Esophagus squamous epithelium (tissue), 5 donors: ENCODE measurements around the gene UGT1A8. TPM values are rescaled to one million over a fixed set of nuclear protein-coding genes. Genes with fewer than 3 reads are reported as not detected.

Source experiments
- DNase-seq: peaks from one replicate; lab custom pipeline; 2025; lab: John Stamatoyannopoulos, UW
- H3K27ac ChIP-seq, 4 donors: fragments of 200-600 bp; sonication (generic); one replicate each; pipeline ENCODE4 v1.5.1; 2016 to 2019; ENCODE audit warnings: mild to moderate bottlenecking in 1 of 4
- H3K27me3 ChIP-seq, 4 donors: fragments of 200-600 bp; sonication (generic); 1 replicate in 3 of 4; 2 replicates in 1 of 4; pipeline versions ENCODE4 v1.5.1 to v1.6.0; 2017 to 2021; ENCODE audit warnings: antibody characterized with exemption in 1 of 4
- H3K36me3 ChIP-seq, 3 donors: fragments of 200-600 bp; sonication (generic); one replicate each; pipeline ENCODE4 v1.5.1; 2016 to 2019
- H3K4me1 ChIP-seq, 3 donors: fragments of 200-600 bp; sonication (generic); one replicate each; pipeline ENCODE4 v1.5.1; 2017 to 2019
- H3K4me3 ChIP-seq, 4 donors: fragments of 200-600 bp; sonication (generic); 1 replicate in 3 of 4; 2 replicates in 1 of 4; pipeline ENCODE4 v1.5.1; 2016 to 2019; ENCODE audit warnings: mild to moderate bottlenecking in 2 of 4, moderate library complexity in 1 of 4
- H3K9me3 ChIP-seq, 3 donors: fragments of 200-600 bp; sonication (generic); one replicate each; pipeline ENCODE4 v1.5.1; 2016 to 2019
- POLR2A ChIP-seq, 4 donors: fragments of 450-650 bp; IDR thresholded peaks; one replicate each; pipeline ENCODE4 v1.6.1; 2017; ENCODE audit warnings: antibody characterized with exemption in 4 of 4, mild to moderate bottlenecking in 4 of 4, moderate library complexity in 3 of 4
- WGBS, 2 donors: methylation state at CpG; one replicate each; pipeline ENCODE4 v1.1.5; 2018; 5-methylcytosine and 5-hydroxymethylcytosine counted together
- intact Hi-C: fragments of 100-400 bp; cut with DNase I; formaldehyde crosslinking; loops from one replicate; pipeline ENCODE4 v1.15.0; 2022
- total RNA-seq, 4 donors: library from RNA; depleted of rRNA; stranded (reverse); fragments of >200 nt; gene quantifications; one replicate each; pipeline ENCODE4 v1.1.0, GENCODE V29; 2016
- TF ChIP-seq, protein P1 (sequence below), 6 experiments: fragments of 450-650 bp in 4 of 6; fragments of 200-600 bp in 2 of 6; sonication (generic) in 2 of 6; IDR thresholded peaks; one replicate each; pipeline ENCODE4 v1.5.1; 2016 to 2019; ENCODE audit warnings: antibody characterized with exemption in 6 of 6, mild to moderate bottlenecking in 4 of 6, moderate library complexity in 4 of 6
- donor health status: DM: yes; HTN: yes; CAD: no.

The UGT1A8 gene
- total RNA-seq, 4 donors from 2014 or later: 0.13 to 1.7 (median 0.84) TPM

DNA sequence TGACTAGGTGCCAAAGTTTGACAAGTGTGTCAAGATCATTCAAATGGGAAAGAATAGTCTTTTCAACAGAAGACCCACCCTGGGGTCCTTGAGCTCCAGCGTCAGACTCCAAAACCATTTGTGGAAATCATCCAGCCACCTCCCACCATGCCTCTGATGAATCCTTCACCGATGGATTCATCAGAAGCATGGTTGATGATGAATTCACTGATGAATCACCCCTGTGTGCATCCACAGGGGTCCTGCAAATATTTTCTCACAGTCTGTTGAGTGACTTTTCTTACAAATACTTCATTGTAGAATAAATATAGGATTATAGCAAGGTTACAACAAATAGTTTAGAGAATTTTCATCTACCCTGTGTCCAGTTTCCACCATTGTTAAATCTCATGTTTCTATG is 58.6 kb downstream of the UGT1A8 start:
- DNase-seq: no peak
- Histone ChIP-seq H3K36me3 (no peaks in the 10 kb centered on the region), H3K27ac (no peak overlapping the region), H3K4me1 (peaks cover 2 to 20% (median 10%) of the 10 kb centered on the region in 3 donors), H3K27me3 (no peaks in the 10 kb centered on the region), H3K4me3 (no peak overlapping the region), H3K9me3 (no peaks in the 10 kb centered on the region)
- intact Hi-C loops: no loop called here
- 76 to 85% methylated on average over 2 of the region's 2 CpGs for WGBS, 2 donors
- no peak for TF ChIP-seq POLR2A (IDR thresholded peaks at IDR 0.05)
- TF ChIP-seq, protein P1, sequence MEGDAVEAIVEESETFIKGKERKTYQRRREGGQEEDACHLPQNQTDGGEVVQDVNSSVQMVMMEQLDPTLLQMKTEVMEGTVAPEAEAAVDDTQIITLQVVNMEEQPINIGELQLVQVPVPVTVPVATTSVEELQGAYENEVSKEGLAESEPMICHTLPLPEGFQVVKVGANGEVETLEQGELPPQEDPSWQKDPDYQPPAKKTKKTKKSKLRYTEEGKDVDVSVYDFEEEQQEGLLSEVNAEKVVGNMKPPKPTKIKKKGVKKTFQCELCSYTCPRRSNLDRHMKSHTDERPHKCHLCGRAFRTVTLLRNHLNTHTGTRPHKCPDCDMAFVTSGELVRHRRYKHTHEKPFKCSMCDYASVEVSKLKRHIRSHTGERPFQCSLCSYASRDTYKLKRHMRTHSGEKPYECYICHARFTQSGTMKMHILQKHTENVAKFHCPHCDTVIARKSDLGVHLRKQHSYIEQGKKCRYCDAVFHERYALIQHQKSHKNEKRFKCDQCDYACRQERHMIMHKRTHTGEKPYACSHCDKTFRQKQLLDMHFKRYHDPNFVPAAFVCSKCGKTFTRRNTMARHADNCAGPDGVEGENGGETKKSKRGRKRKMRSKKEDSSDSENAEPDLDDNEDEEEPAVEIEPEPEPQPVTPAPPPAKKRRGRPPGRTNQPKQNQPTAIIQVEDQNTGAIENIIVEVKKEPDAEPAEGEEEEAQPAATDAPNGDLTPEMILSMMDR (IDR thresholded peaks at IDR 0.05): no peak

DNA sequence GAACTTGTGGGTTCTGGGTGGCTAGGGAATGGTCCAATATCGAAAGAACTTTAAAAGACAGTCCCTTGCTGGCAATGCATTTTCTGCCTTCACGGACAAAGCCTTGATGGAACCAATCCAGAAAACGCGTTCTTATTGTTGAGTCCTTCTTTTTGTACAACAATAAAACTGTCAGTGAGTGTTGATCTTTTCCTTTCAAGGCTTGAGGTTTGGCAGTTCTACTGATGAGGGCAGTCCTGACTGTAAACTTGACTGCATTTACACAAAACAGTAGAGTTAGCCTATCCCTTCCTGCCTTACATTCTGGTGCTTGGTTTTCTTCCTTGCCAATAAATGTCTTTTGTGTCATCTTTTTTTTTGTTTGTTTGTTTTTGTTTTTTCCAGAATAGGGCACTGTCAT is 61.8 kb downstream of the UGT1A8 start:
- Histone ChIP-seq H3K4me1 (peaks cover 5 to 29% (median 10%) of the 10 kb centered on the region in 3 donors), H3K27ac (peak overlapping the region in 2 of 4 donors; percentile 16 to 21), H3K27me3 (no peaks in the 10 kb centered on the region), H3K4me3 (no peak overlapping the region), H3K9me3 (no peaks in the 10 kb centered on the region), H3K36me3 (no peaks in the 10 kb centered on the region)
- no peak for TF ChIP-seq POLR2A (IDR thresholded peaks at IDR 0.05)
- TF ChIP-seq, protein P1 (IDR thresholded peaks at IDR 0.05): no peak
- intact Hi-C loops: no loop called here
- 56 to 60% methylated on average over 4 of the region's 4 CpGs for WGBS, 2 donors
- no peak for DNase-seq

DNA sequence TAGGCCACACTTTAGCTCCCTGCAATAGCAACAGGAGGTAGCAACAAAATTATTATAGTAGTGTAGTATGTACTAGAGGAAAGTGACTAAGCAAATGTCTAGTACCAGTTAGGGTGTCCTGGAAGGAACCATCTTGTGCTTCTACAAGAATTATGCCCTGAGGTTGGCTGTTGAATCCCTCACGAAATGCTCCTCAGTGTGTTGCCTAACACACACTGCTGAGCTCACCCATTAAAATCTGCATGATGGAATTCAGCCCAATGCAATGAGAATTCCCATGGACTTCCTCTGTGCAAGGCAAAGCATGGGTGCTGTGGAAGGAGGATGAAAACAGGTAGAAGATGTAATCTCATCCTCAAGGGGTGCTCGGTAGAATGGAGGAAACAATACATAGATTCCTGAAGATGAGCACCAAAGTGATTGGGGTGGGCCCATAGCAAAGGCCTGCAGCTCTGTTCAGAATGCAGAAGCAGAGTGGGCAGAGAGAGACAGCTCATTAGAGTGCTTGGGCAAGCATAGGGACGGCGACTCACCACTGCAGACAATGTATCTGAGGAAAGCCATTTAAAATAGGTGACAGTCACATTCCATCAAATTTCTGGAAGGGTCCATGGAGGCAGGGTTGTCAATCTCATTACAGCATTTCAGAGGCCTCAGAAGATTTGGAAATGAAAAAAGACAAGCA is 63.1 kb downstream of the UGT1A8 start:
- WGBS, 2 donors: 66 to 68% methylated on average over 4 of the region's 4 CpGs
- intact Hi-C loops: no loop called here

DNA sequence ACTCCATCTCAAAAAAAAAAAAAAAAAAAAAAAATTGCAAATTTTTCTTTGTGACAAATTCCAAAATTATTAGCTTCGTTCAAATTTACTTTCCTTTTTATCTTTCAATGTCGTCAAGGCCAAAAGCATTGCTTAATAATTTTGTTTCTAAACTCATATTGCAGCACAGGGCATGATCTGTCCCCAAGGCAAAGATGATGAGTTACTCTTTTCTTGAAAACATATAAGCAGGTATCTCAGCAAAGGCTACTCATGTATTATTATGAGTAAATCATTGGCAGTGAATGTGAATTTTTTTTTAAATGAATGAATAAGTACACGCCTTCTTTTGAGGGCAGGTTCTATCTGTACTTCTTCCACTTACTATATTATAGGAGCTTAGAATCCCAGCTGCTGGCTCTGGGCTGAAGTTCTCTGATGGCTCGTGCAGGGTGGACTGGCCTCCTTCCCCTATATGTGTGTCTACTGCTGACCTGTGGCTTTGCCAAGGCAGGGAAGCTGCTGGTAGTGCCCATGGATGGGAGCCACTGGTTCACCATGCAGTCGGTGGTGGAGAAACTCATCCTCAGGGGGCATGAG is 64.2 kb downstream of the UGT1A8 start, which contains the start of gene UGT1A7:
Gene UGT1A7, plus strand, starts transcription at position 381 of the 579 bp plus-strand sequence. Its CDS starts 37 bp downstream, at position 418.
- H3K27me3 ChIP-seq: no peaks in the 10 kb centered on the region
- no peaks in the 10 kb centered on the region for H3K9me3 ChIP-seq
- H3K4me3 ChIP-seq: peak within 1 kb of the TSS; percentile 25 to 51 (median 41)
- WGBS, 2 donors: 40 to 47% methylated on average over 4 to 5 of the region's 5 CpGs
- intact Hi-C loops: no loop called here
- no peak for DNase-seq
- H3K4me1 ChIP-seq: peaks cover 5 to 38% (median 10%) of the 10 kb centered on the region in 3 donors
- H3K27ac ChIP-seq: peak within 1 kb of the TSS; percentile 18 to 78 (median 62)
- TF ChIP-seq, protein P1 (IDR thresholded peaks at IDR 0.05): no peak
- peak in 2 of 4 donors; percentile 34 to 68 for TF ChIP-seq POLR2A (IDR thresholded peaks at IDR 0.05)
- H3K36me3 ChIP-seq: no peaks in the 10 kb centered on the region

More for the DNA sequence above, 63.1 kb downstream of the UGT1A8 start:
- H3K27me3 ChIP-seq: no peaks in the 10 kb centered on the region
- no peak for DNase-seq
- H3K27ac ChIP-seq: peak overlapping the region in 2 of 4 donors; percentile 42 to 51
- TF ChIP-seq, protein P1 (IDR thresholded peaks at IDR 0.05): no peak
- no peak for TF ChIP-seq POLR2A (IDR thresholded peaks at IDR 0.05)
- no peak overlapping the region for H3K4me3 ChIP-seq
- H3K36me3 ChIP-seq: no peaks in the 10 kb centered on the region
- no peaks in the 10 kb centered on the region for H3K9me3 ChIP-seq
- H3K4me1 ChIP-seq: peaks cover 5 to 34% (median 10%) of the 10 kb centered on the region in 3 donors

DNA sequence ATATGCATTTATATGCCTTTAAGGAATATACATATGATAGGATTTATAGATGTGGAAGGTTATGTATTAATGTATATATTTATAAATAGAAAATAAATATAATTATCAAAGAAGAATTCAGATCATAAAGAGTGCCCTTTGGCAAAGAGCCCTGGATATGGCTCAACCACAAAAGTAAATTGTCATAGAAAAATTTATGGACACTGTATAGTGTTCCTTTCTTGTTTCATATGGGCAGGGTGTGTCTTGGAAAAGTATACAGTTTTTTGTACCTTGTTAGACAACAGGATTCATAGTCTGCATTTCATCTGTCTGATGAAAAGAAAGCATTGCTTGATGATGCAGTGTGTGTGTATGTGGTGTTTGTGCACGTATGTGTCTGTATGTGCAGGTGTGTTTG is 67.2 kb downstream of the UGT1A8 start:
- H3K9me3 ChIP-seq: no peaks in the 10 kb centered on the region
- H3K4me1 ChIP-seq: peaks cover 2 to 57% (median 9%) of the 10 kb centered on the region in 3 donors
- intact Hi-C loops: no loop called here
- H3K4me3 ChIP-seq: peak overlapping the region; percentile 25 to 51 (median 41)
- no peaks in the 10 kb centered on the region for H3K36me3 ChIP-seq
- H3K27me3 ChIP-seq: no peaks in the 10 kb centered on the region
- 30 to 52% methylated on average over 1 of the region's 1 CpG for WGBS, 2 donors
- H3K27ac ChIP-seq: peak overlapping the region in 3 of 4 donors; percentile 52 to 78 (median 67)
- DNase-seq: no peak
- no peak for TF ChIP-seq POLR2A (IDR thresholded peaks at IDR 0.05)
